PC-9 (cell line): ENCODE measurements around the gene ZNF525. TPM values are rescaled to one million over a fixed set of nuclear protein-coding genes. Genes with fewer than 3 reads are reported as not detected.

Source experiments
- BruUV-seq: library from RNA; stranded (reverse); fragments of 400-500 nt; replicated peaks from 2 replicates; lab custom pipeline; 2021; lab: Mats Ljungman, UMichigan
- CTCF ChIA-PET: fragments of 300-600 bp; sonication (Branson Sonifier 250); formaldehyde crosslinking; loops from one replicate; lab custom pipeline; 2022; ENCODE audit warnings: antibody characterized with exemption; lab: Charles Lee
- POLR2A ChIA-PET: fragments of 300-600 bp; sonication (Branson Sonifier 250); formaldehyde crosslinking; loops from one replicate; lab custom pipeline; 2022; ENCODE audit warnings: antibody characterized with exemption; ENCODE audit not compliant: unreplicated experiment; lab: Charles Lee
- DNase-seq, 2 experiments: peaks; one replicate each; pipeline versions ENCODE4 v3.0.0 to v3.0.0-alpha.2; 2015 to 2022; ENCODE audit warnings: mixed read lengths in 1 of 2
- H2AFZ ChIP-seq: fragments of 200-600 bp; sonication (generic); 2 replicates; pipeline ENCODE4 v1.8.1; 2017; ENCODE audit warnings: antibody characterized with exemption
- H3F3A ChIP-seq: fragments of 200-600 bp; sonication (generic); 2 replicates; pipeline ENCODE4 v1.8.1; 2017; ENCODE audit warnings: antibody characterized with exemption, mild to moderate bottlenecking, low read depth; ENCODE audit not compliant: insufficient read depth
- H3K27ac ChIP-seq: fragments of 200-600 bp; sonication (generic); 2 replicates; pipeline ENCODE4 v1.6.1; 2016; ENCODE audit warnings: mixed run types
- H3K27me3 ChIP-seq: fragments of 200-600 bp; sonication (generic); 2 replicates; pipeline ENCODE4 v1.6.1; 2016; ENCODE audit warnings: low read depth, mixed run types; ENCODE audit not compliant: insufficient read depth
- H3K36me3 ChIP-seq: fragments of 200-600 bp; sonication (generic); 2 replicates; pipeline ENCODE4 v1.6.1; 2016; ENCODE audit warnings: low read depth, mixed run types
- H3K4me1 ChIP-seq: fragments of 200-600 bp; sonication (generic); replicated peaks from 2 replicates; pipeline ENCODE4 v1.6.1; 2016; ENCODE audit warnings: mixed run types; ENCODE audit not compliant: insufficient read depth
- H3K4me2 ChIP-seq: fragments of 200-600 bp; sonication (generic); 2 replicates; pipeline ENCODE4 v1.6.1; 2017; ENCODE audit warnings: mixed run types
- H3K4me3 ChIP-seq: fragments of 200-600 bp; sonication (generic); 2 replicates; pipeline ENCODE4 v1.6.1; 2016; ENCODE audit warnings: mixed run types
- H3K79me2 ChIP-seq: fragments of 200-600 bp; sonication (generic); 2 replicates; pipeline ENCODE4 v1.6.1; 2017; ENCODE audit warnings: low read depth, mixed run types
- H3K9me2 ChIP-seq: fragments of 200-600 bp; sonication (generic); 2 replicates; pipeline ENCODE4 v1.8.1; 2017; ENCODE audit warnings: mild to moderate bottlenecking; ENCODE audit not compliant: insufficient read depth
- H3K9me3 ChIP-seq: fragments of 200-600 bp; sonication (generic); 2 replicates; pipeline ENCODE4 v1.8.1; 2016; ENCODE audit warnings: low read depth; ENCODE audit not compliant: insufficient read depth
- H4K20me1 ChIP-seq: fragments of 200-600 bp; sonication (generic); 2 replicates; pipeline ENCODE4 v1.8.1; 2017; ENCODE audit not compliant: insufficient read depth
- CTCF ChIP-seq: fragments of 200-600 bp; sonication (generic); conservative IDR thresholded peaks from 2 replicates; pipeline ENCODE4 v1.6.1; 2017; ENCODE audit warnings: mixed run types, antibody characterized with exemption, mild to moderate bottlenecking, moderate library complexity
- EZH2 ChIP-seq: fragments of 200-600 bp; sonication (generic); IDR thresholded peaks from 2 replicates; pipeline ENCODE4 v1.8.0; 2017; ENCODE audit warnings: antibody characterized with exemption, low read depth
- intact Hi-C: fragments of 100-400 bp; cut with micrococcal nuclease; formaldehyde crosslinking; loops from one replicate; pipeline ENCODE4 v1.10.0; 2022; ENCODE audit not compliant: unreplicated experiment
- total RNA-seq: library from RNA; stranded (reverse); gene quantifications from 2 replicates; pipeline ENCODE4 v1.2.3, GENCODE V29; 2021

The ZNF525 gene
- total RNA-seq, 1 experiment from 2014 or later = 21.8 TPM

DNA sequence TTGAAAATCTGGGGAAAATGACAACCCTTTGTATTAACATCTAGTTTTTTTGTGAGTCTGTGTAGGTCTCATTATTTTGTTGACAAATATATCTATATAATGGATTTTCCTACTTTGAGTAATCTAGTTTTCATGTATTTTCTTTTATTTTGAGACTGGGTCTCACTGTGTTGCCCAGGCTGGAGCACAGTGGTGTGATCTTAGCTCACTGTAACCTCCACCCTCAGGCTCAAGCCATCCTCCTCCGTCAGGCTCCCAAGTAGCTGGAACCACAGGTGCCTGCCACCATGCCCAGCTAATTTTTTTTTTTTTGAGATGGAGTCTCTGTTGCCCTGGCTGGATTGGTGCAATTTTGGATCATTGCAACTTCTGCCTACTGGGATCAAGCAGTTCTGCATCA is 9.2 kb downstream of the ZNF525 start:
- Histone ChIP-seq H3K79me2 (no peaks in the 10 kb centered on the region), H3F3A (no peaks in the 10 kb centered on the region), H3K9me2 (no peaks in the 10 kb centered on the region), H3K4me1 (no peaks in the 10 kb centered on the region), H3K27me3 (no peaks in the 10 kb centered on the region), H3K4me3 (no peak overlapping the region), H3K4me2 (no peak overlapping the region), H4K20me1 (no peaks in the 10 kb centered on the region), H3K27ac (no peak overlapping the region), H3K9me3 (peaks cover 36% of the 10 kb centered on the region), H2AFZ (no peak overlapping the region), H3K36me3 (peaks cover 47% of the 10 kb centered on the region)
- BruUV-seq = no TSS peak
- intact Hi-C loops = no loop called here
- TF ChIP-seq CTCF = no peak
- TF ChIP-seq EZH2 = no peak
- CTCF ChIA-PET = no interaction called here
- POLR2A ChIA-PET = no interaction called here
- no peak for DNase-seq

- peaks cover 63% of the 10 kb centered on the region for H3K36me3 ChIP-seq
- TF ChIP-seq CTCF (no peak), EZH2 (no peak)
- CTCF ChIA-PET = no interaction called here
These were observed 15.9 kb downstream of the ZNF525 start for GRCh38 chr19:53381376-53381775.

GRCh38 chr19:53388168-53388567 is 22.7 kb downstream of the ZNF525 start:
- Histone ChIP-seq H3K9me3 (peaks cover 63% of the 10 kb centered on the region), H4K20me1 (no peaks in the 10 kb centered on the region), H3K79me2 (no peaks in the 10 kb centered on the region), H3K36me3 (0 out of 2 replicates have a peak, but pooled peaks cover 6% of the 10 kb centered on the region), H2AFZ (no peak overlapping the region), H3K9me2 (no peaks in the 10 kb centered on the region), H3K27ac (no peak overlapping the region), H3K27me3 (no peaks in the 10 kb centered on the region), H3K4me2 (no peak overlapping the region), H3F3A (no peaks in the 10 kb centered on the region; the same call in 1 of the 2 replicates), H3K4me3 (no peak overlapping the region), H3K4me1 (no peaks in the 10 kb centered on the region)
- ChIA-PET CTCF (no interaction called here), POLR2A (no interaction called here)
- DNase-seq = no peak
- TF ChIP-seq EZH2 = no peak
- no peak for TF ChIP-seq CTCF
- intact Hi-C loops = no loop called here
- BruUV-seq = no TSS peak

More at GRCh38 chr19:53381376-53381775, 15.9 kb downstream of the ZNF525 start:
- no TSS peak for BruUV-seq
- H3K79me2 ChIP-seq = no peaks in the 10 kb centered on the region
- intact Hi-C loops = no loop called here
- H3K27ac ChIP-seq = no peak overlapping the region
- H4K20me1 ChIP-seq = no peaks in the 10 kb centered on the region
- POLR2A ChIA-PET = no interaction called here
- no peaks in the 10 kb centered on the region for H3K27me3 ChIP-seq
- H3F3A ChIP-seq = no peaks in the 10 kb centered on the region
- H3K9me2 ChIP-seq = no peaks in the 10 kb centered on the region
- DNase-seq = no peak
- no peaks in the 10 kb centered on the region for H3K4me1 ChIP-seq
- H3K4me3 ChIP-seq = no peak overlapping the region
- peaks cover 83% of the 10 kb centered on the region for H3K9me3 ChIP-seq
- H3K4me2 ChIP-seq = no peak overlapping the region
- no peak overlapping the region for H2AFZ ChIP-seq
